Measurements from ENCODE around the gene DLG2. TPM values are rescaled to one million over a fixed set of nuclear protein-coding genes. Genes with fewer than 3 reads are reported as not detected.

Gene DLG2
- total and polyA plus RNA-seq, 2 of the 8 experiments (the other 6 are each of a cell fraction or from before 2014, with no cell fraction given): 1.7 to 14.3 TPM

- no peak for TF ChIP-seq CHD2 (IDR thresholded peaks at IDR 0.05; ENCODE audit: low read length)
- TF ChIP-seq TAF1 (IDR thresholded peaks at IDR 0.05; ENCODE audit: low read depth, low read length): no peak
- TF ChIP-seq KDM4A (IDR thresholded peaks at IDR 0.05; ENCODE audit: low read depth, low read length, severe bottlenecking): no peak
- TF ChIP-seq CEBPB (IDR thresholded peaks at IDR 0.05; ENCODE audit: low read depth, low read length): no peak
- TF ChIP-seq POLR2AphosphoS5 (IDR thresholded peaks at IDR 0.05; ENCODE audit: low read depth, low read length): no peak
These were observed 319.8 kb downstream of the DLG2 start (continued) for GRCh38 chr11:85307366-85307765.
